Neuronal stem cell (in vitro differentiated cells): ENCODE data around the gene SCG5.

ENCODE experiments used
- DNase-seq: peaks from one replicate; pipeline ENCODE4 v3.0.0-alpha.2; 2013; ENCODE audit warnings: low spot score
- H2AFZ ChIP-seq: one replicate; pipeline ENCODE4 v1.6.1; 2013; ENCODE audit warnings: mild to moderate bottlenecking, low read length, inconsistent platforms
- H2AK5ac ChIP-seq: 2 replicates; pipeline ENCODE4 v1.6.1; 2013; ENCODE audit warnings: low read depth, mild to moderate bottlenecking, inconsistent platforms, low read length, moderate library complexity, mixed read lengths
- H2BK120ac ChIP-seq: 2 replicates; pipeline ENCODE4 v1.6.1; 2013; ENCODE audit warnings: low read depth, mild to moderate bottlenecking, inconsistent platforms, low read length, moderate library complexity, mixed read lengths
- H2BK12ac ChIP-seq: one replicate; pipeline ENCODE4 v1.6.1; 2013; ENCODE audit warnings: low read length, inconsistent platforms
- H2BK15ac ChIP-seq: 2 replicates; pipeline ENCODE4 v1.6.1; 2013; ENCODE audit warnings: mild to moderate bottlenecking, low read length, inconsistent platforms, mixed read lengths
- H2BK5ac ChIP-seq: one replicate; pipeline ENCODE4 v1.6.1; 2013; ENCODE audit warnings: inconsistent platforms, mild to moderate bottlenecking, low read length, moderate library complexity
- H3K14ac ChIP-seq: one replicate; pipeline ENCODE4 v1.6.1; 2013; ENCODE audit warnings: low read length, inconsistent platforms
- H3K18ac ChIP-seq: 2 replicates; pipeline ENCODE4 v1.6.1; 2013; ENCODE audit warnings: low read length, inconsistent platforms
- H3K23ac ChIP-seq: 2 replicates; pipeline ENCODE4 v1.6.1; 2013; ENCODE audit warnings: low read depth, mild to moderate bottlenecking, mixed read lengths, low read length, inconsistent platforms; ENCODE audit not compliant: poor library complexity
- H3K27ac ChIP-seq: replicated peaks from 3 replicates; pipeline ENCODE4 v1.5.1; 2013; ENCODE audit warnings: low read length, inconsistent platforms
- H3K27me3 ChIP-seq, 3 experiments: 2 replicates each; pipeline ENCODE4 v1.6.1; 2013; ENCODE audit warnings: low read length in 3 of 3, mild to moderate bottlenecking in 2 of 3, inconsistent platforms in 1 of 3, low read depth in 1 of 3, mixed read lengths in 1 of 3, moderate library complexity in 1 of 3; ENCODE audit not compliant: control insufficient read depth in 3 of 3, insufficient read depth in 3 of 3
- H3K36me3 ChIP-seq, 2 donors: replicated peaks in 1 of 2; 2 replicates each; pipeline ENCODE4 v1.6.1; 2013; ENCODE audit warnings: low read length in 2 of 2; ENCODE audit not compliant: control insufficient read depth in 2 of 2, insufficient read depth in 2 of 2
- H3K4ac ChIP-seq: 2 replicates; pipeline ENCODE4 v1.6.1; 2013; ENCODE audit warnings: inconsistent platforms, mild to moderate bottlenecking, low read length, moderate library complexity
- H3K4me1 ChIP-seq, 2 donors: 1 replicate in 1 of 2; 2 replicates in 1 of 2; pipeline ENCODE4 v1.6.1; 2013; ENCODE audit warnings: low read length in 2 of 2, low read depth in 1 of 2; ENCODE audit not compliant: control insufficient read depth in 2 of 2, insufficient read depth in 1 of 2
- H3K4me2 ChIP-seq: one replicate; pipeline ENCODE4 v1.6.1; 2013; ENCODE audit warnings: mild to moderate bottlenecking, low read length, inconsistent platforms; ENCODE audit not compliant: insufficient read depth, poor library complexity, severe bottlenecking
- H3K4me3 ChIP-seq, 2 donors: 2 replicates each; pipeline ENCODE4 v1.5.1; 2013; ENCODE audit warnings: low read length in 2 of 2, mild to moderate bottlenecking in 2 of 2, inconsistent platforms in 1 of 2, moderate library complexity in 1 of 2
- H3K79me1 ChIP-seq: one replicate; pipeline ENCODE4 v1.6.1; 2013; ENCODE audit warnings: low read depth, mild to moderate bottlenecking, inconsistent platforms, low read length, moderate library complexity
- H3K9ac ChIP-seq: one replicate; pipeline ENCODE4 v1.6.1; 2013; ENCODE audit warnings: mild to moderate bottlenecking, low read depth, low read length, inconsistent platforms; ENCODE audit not compliant: poor library complexity
- H3K9me3 ChIP-seq, 2 donors: replicated peaks in 1 of 2; 2 replicates each; pipeline versions ENCODE3 to v1.6.1; 2013; ENCODE audit warnings: low read length in 2 of 2, mild to moderate bottlenecking in 2 of 2, inconsistent platforms in 1 of 2, low read depth in 1 of 2, mixed read lengths in 1 of 2, moderate library complexity in 1 of 2; ENCODE audit not compliant: control insufficient read depth in 2 of 2, insufficient read depth in 1 of 2
- H4K8ac ChIP-seq: one replicate; pipeline ENCODE4 v1.6.1; 2013; ENCODE audit warnings: low read depth, mild to moderate bottlenecking, inconsistent platforms, low read length, moderate library complexity
- H4K91ac ChIP-seq: one replicate; pipeline ENCODE4 v1.6.1; 2013; ENCODE audit warnings: low read length, low read depth, mild to moderate bottlenecking, inconsistent platforms; ENCODE audit not compliant: poor library complexity
- WGBS, 2 donors: extraction: QIAGEN DNeasy Blood & Tissue Kit; methylation state at CpG; one replicate each; pipeline ENCODE4 v1.1.7; 2013; ENCODE audit warnings: missing lambda C conversion rate in 2 of 2, mixed read lengths in 1 of 2; ENCODE audit not compliant: insufficient read length in 2 of 2, insufficient replicate concordance in 1 of 2; ENCODE audit errors: extremely low coverage in 2 of 2; 5-methylcytosine and 5-hydroxymethylcytosine counted together

The SCG5 gene

GRCh38 chr15:32700501-32701150 is 59.1 kb downstream of the SCG5 start:
- no peak for DNase-seq
- peaks cover 0 to 15% (median 0%) of the 10 kb centered on the region in 3 experiments for H3K27me3 ChIP-seq
- H2AK5ac ChIP-seq, result no peak overlapping the region
- no peak overlapping the region for H2BK120ac ChIP-seq
- H3K18ac ChIP-seq, result no peak overlapping the region
- no peak overlapping the region for H3K4ac ChIP-seq
- no peak overlapping the region for H3K4me3 ChIP-seq
- no peak overlapping the region for H3K9ac ChIP-seq
- no peak overlapping the region for H2BK15ac ChIP-seq
- no peak overlapping the region for H3K27ac ChIP-seq
- no peaks in the 10 kb centered on the region for H3K36me3 ChIP-seq
- H3K4me1 ChIP-seq, result no peaks in the 10 kb centered on the region
- no peak overlapping the region for H4K91ac ChIP-seq
- H4K8ac ChIP-seq, result no peak overlapping the region
- H2BK5ac ChIP-seq, result no peak overlapping the region
- no peak overlapping the region for H3K14ac ChIP-seq
- H3K9me3 ChIP-seq, result peaks cover 0 to 2% of the 10 kb centered on the region in 2 donors
- H3K4me2 ChIP-seq, result no peak overlapping the region
- H2AFZ ChIP-seq, result no peak overlapping the region
- no peak overlapping the region for H3K23ac ChIP-seq
- no peak overlapping the region for H2BK12ac ChIP-seq
- H3K79me1 ChIP-seq, result no peaks in the 10 kb centered on the region
- WGBS, 2 donors, result no CpG with 5 or more reads among the region's 14 CpGs

- Histone ChIP-seq H2BK5ac (no peak overlapping the region), H3K23ac (no peak overlapping the region), H3K9ac (no peak overlapping the region), H2BK15ac (no peak overlapping the region), H3K4ac (no peak overlapping the region), H3K27ac (no peak overlapping the region), H3K4me1 (no peaks in the 10 kb centered on the region), H3K36me3 (no peaks in the 10 kb centered on the region), H2BK120ac (no peak overlapping the region), H2BK12ac (no peak overlapping the region), H3K4me3 (no peak overlapping the region), H3K18ac (no peak overlapping the region), H3K4me2 (no peak overlapping the region), H3K14ac (no peak overlapping the region), H3K9me3 (peaks cover 0 to 2% of the 10 kb centered on the region in 2 donors), H4K91ac (no peak overlapping the region), H2AK5ac (no peak overlapping the region), H3K79me1 (no peaks in the 10 kb centered on the region), H2AFZ (no peak overlapping the region), H4K8ac (no peak overlapping the region), H3K27me3 (peaks cover 0 to 27% (median 0%) of the 10 kb centered on the region in 3 experiments)
- no CpG with 5 or more reads among the region's 3 CpGs for WGBS, 2 donors
- DNase-seq, result no peak
These were observed 60.4 kb downstream of the SCG5 start for GRCh38 chr15:32701863-32702262.

DNA sequence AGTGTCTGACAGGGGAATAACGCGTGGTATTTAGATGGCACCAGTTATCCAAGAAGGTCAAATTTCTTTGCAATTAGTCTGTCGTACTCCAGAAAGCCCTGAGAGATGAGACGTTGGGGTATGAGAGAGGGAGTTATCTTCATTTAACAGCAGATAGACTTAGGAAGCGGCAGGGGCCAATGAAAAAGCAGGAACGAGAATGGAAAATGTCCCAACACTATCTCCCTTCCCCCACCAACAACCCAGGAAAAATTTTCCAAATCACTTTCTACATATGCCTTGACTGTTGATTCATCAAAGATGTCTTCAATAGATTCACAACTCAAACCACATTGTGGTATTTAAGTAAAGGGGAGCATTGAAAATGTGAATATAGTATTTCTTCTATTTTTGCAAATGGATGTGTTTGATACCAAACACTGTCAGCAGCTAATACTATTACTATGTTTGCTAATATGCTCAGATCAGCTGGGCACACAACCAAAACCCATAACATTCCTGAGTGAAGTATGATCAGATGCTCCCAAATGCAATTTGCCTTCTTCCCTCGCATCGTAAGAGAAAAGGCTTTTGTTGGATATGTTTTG is 63.0 kb downstream of the SCG5 start:
- Histone ChIP-seq H3K4me1 (no peaks in the 10 kb centered on the region), H3K4me3 (no peak overlapping the region), H3K9me3 (no peaks in the 10 kb centered on the region), H3K23ac (no peak overlapping the region), H2BK120ac (no peak overlapping the region), H2AK5ac (no peak overlapping the region), H2BK5ac (no peak overlapping the region), H3K36me3 (no peaks in the 10 kb centered on the region), H3K4ac (no peak overlapping the region), H3K18ac (no peak overlapping the region), H3K79me1 (no peaks in the 10 kb centered on the region), H3K9ac (no peak overlapping the region), H4K91ac (no peak overlapping the region), H4K8ac (no peak overlapping the region), H3K27me3 (peaks cover 0 to 40% (median 0%) of the 10 kb centered on the region in 3 experiments), H3K27ac (no peak overlapping the region), H2AFZ (no peak overlapping the region), H3K4me2 (no peak overlapping the region), H2BK15ac (no peak overlapping the region), H3K14ac (no peak overlapping the region), H2BK12ac (no peak overlapping the region)
- no CpG with 5 or more reads among the region's 8 CpGs for WGBS, 2 donors
- no peak for DNase-seq

- H2BK120ac ChIP-seq, result no peak overlapping the region
- no peaks in the 10 kb centered on the region for H3K36me3 ChIP-seq
- WGBS, 2 donors, result no CpG with 5 or more reads among the region's 2 CpGs
- no peaks in the 10 kb centered on the region for H3K9me3 ChIP-seq
- H3K4me2 ChIP-seq, result no peak overlapping the region
- H4K91ac ChIP-seq, result no peak overlapping the region
- H3K79me1 ChIP-seq, result no peaks in the 10 kb centered on the region
- H4K8ac ChIP-seq, result no peak overlapping the region
- H3K27me3 ChIP-seq, result peaks cover 0 to 45% (median 0%) of the 10 kb centered on the region in 3 experiments
- no peak overlapping the region for H2BK12ac ChIP-seq
- H3K4ac ChIP-seq, result no peak overlapping the region
- H3K4me1 ChIP-seq, result no peaks in the 10 kb centered on the region
- H3K9ac ChIP-seq, result no peak overlapping the region
- no peak overlapping the region for H3K27ac ChIP-seq
- H3K23ac ChIP-seq, result no peak overlapping the region
- no peak overlapping the region for H2BK5ac ChIP-seq
- H2AFZ ChIP-seq, result no peak overlapping the region
- no peak overlapping the region for H2BK15ac ChIP-seq
- H3K18ac ChIP-seq, result no peak overlapping the region
- H3K14ac ChIP-seq, result no peak overlapping the region
- no peak for DNase-seq
- no peak overlapping the region for H2AK5ac ChIP-seq
- no peak overlapping the region for H3K4me3 ChIP-seq
These were observed 63.9 kb downstream of the SCG5 start for GRCh38 chr15:32705446-32705845.
